AG08395 (cell line): ENCODE data around the gene SLC35E4.
"Not testable (repeated sequence)": the region's sequence is repeated elsewhere in the genome, so short reads cannot be mapped to it uniquely, and the experiment has no call there.

Experiments
- DNase-seq: peaks from one replicate; pipeline ENCODE4 v3.0.0; 2012; ENCODE audit warnings: mixed read lengths, low spot score

The SLC35E4 gene, protein sequence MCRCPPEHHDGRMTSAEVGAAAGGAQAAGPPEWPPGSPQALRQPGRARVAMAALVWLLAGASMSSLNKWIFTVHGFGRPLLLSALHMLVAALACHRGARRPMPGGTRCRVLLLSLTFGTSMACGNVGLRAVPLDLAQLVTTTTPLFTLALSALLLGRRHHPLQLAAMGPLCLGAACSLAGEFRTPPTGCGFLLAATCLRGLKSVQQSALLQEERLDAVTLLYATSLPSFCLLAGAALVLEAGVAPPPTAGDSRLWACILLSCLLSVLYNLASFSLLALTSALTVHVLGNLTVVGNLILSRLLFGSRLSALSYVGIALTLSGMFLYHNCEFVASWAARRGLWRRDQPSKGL

DNA sequence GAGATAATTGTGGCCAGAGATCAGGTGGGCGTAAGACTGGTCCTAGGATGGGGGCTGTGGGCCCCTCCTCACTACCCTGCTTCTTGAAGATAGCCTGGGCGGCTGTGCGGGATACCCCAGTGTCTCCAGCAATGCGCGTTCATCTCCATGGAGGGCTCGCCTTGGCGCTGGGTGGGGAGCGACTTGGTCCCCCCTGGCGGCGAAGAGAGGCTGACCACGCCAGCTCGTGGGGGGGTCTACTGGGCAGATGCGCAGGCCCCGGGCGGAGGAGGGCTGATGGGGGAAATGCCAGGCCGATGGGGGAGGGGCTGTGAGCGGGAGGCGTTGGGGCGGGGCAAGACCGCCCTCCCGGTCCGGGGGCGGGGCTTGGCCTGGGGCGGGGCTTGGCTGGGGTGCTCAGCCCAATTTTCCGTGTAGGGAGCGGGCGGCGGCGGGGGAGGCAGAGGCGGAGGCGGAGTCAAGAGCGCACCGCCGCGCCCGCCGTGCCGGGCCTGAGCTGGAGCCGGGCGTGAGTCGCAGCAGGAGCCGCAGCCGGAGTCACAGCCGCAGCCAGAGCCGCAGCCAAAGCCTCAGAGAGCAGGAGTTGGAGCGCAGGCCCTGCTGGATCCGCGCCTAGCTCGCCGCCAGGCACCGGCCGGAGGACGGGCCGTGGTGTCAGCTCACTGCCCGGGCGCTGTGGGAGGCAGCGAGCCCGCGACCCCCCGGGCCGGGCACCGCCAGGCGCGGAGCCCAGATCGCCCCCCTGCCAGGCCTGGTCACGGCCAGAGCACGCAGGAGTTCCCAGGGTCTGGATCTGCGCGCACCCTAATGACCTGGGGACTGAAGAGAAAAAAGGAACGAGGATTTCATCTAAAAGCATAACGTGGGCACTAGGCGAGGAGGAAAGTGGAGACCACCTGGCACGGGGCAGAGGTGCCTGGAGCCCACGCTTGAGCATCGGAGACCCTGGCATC lies at the start of gene SLC35E4:
TSS of gene SLC35E4 (plus strand) at position 509 of the 953 bp plus-strand sequence. CDS start 670 bp downstream, outside the sequence.
- peak; percentile 98 for DNase-seq

DNA sequence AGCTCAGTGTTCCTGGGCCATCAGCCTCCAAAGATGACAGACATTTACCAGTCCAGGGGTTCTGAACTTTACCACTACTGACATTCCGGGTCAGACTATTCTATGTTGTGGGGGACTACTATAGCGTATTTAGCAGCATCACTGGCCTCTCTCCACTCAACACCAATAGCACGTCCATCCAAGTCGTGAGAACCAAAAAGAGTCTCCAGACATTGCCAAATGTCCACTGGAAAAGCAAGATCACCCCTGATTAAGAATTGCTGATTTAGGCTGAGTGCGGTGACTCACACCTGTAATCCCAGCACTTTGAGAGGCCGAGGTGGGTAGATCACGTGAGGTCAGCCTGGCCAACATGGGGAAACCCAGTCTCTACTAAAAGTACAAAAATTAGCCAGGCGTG lies 49.2 kb upstream of the SLC35E4 start:
- DNase-seq = no peak

DNA sequence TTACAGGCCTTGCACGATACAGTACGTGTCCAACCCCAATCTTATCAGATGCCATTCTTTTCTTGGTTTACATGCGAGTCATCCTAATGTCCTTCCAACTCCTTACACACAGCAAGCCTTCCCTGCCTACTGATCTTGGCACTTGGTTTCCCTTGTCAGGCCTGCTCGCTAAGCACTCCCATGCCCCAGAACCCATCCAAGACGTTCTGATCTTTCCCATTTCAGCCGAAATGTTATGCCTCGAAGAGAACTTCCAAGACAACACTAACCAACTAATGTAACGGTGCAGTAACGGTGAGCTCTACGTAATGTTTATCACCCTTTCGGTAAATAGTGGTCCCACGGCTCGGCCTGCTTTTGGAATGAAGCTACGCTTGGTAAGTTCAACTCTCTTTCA lies 44.4 kb upstream of the SLC35E4 start:
- peak; percentile 29 for DNase-seq

DNA sequence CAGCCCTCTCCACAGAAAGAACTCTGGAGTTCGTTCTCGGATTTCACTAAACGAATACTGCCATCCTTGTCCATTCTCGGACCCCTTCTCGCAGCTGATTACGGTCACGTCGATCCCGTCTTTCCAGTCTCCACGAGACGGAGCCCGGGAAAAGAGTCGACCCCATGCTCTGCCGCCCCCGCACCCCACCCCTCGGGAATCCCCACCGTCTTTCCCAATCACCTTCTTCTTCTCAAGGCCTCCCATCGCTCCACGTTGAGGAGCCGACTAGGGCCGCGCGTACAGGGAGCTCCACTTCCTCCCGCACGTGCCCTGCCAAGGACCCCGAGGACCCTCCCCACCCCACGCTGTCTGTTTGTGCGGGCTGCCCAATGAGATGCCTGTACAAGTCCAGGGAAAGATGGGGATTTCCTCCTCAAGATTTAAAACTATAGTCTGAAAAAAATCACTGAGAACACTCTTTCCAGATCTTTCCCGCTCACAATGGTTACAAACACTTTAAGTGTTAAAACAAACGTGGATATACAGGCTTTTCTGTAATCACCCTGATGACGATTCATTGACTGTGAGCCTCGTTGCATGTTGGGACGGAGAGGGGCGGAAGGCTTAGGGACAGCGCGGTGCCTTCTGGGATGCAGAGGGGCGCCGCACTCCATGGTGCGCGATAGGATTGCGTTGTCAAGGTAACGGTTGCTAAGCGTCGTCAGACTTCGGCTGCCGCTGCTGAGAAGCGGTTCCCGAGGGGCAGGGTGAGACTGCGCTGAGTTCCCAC lies 43.8 kb upstream of the SLC35E4 start, which contains the start of gene PES1:
TSS of gene PES1 (minus strand) at position 323 of the 772 bp plus-strand sequence. CDS start at position 246, 77 bp downstream.
- DNase-seq = peak; percentile 99

DNA sequence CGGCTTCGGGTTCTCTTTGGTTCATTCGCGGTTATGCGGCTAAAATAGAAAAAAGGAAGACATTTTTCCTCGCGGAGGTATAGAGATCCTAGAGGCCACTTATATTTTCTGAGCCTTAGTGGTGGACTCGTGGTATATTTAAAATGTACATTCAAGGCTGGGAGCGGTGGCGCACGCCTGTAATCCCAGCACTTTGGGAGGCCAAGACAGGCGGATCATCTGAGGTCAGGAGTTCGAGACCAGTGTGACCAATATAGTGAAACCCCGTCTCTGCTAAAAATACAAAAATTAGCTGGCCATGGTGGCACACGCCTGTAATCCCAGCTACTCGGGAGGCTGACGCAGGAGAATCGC lies 43.2 kb upstream of the SLC35E4 start:
- not testable (repeated sequence) for DNase-seq

DNA sequence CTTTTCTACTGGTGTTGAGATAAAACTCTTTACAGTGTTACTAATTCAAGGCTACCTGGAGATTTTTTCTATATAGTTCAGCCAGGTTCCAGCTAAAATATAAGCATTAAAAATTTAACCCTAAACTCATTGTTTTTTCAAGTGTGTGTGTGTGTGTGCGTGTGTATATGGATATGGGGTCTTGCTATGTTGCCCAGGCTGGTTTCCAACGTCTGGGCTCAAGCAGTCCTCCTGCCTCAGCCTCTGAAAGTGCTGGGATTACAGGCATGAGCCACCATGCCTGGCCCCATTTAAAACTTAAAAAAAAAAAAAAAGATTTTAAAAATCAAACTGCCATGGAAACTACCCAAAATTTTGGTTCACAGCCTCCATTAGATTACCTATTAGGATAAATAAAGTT lies 39.4 kb upstream of the SLC35E4 start:
- no peak for DNase-seq

DNA sequence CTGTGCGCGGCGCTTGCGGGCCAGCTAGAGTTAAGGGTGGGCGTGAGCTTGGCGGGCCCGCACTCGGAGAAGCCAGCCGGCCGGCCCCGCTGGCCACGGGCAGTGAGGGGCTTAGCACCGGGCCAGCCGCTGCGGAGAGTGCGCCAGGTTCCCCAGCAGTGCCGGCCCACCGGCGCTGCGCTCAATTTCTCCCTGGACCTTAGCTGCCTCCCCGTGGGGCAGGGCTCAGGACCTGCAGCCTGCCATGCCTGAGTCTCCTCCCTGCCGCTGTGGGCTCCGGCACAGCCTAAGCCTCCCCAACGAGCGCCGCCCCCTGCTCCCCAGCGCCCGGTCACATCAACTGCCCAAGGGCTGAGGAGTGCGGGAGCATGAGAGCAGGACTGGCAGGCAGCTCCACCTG lies 38.7 kb upstream of the SLC35E4 start:
- DNase-seq = no peak

DNA sequence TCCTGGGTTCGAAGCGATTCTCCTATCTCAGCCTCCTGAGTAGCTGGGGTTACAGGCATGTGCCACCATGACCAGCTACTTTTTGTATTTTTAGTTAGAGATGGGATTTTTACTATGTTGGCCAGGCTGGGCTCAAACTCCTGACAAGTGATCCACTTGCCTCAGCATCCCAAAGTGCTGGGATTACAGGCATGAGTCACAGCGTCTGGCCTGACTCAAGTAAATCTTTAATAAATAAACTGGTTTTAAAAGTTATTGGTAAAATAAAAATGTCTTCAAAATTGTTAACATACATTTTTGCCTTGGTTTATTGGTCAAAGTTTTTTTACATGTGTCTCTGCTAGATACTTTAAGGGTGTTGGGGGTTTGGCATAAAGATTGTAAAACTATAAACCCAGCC lies 36.6 kb upstream of the SLC35E4 start:
- no peak for DNase-seq

DNA sequence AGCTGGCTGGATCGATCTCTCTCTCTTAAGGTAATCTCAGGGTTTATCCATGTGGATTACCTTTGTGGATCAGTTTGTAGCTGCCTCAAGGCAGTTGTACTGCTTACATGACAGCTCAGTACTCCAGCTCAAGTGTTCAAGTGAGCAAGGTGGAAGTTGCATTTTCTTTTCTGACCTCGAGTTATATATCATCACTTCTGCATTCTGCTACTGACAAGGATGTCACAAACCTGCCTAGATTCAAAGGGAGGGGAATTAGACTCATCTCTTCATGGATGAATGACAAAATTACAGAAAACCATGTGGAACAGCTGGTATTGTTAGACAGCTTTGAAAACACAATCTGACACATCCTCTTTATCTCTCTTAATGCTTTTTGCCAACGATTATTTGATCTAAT lies 34.7 kb upstream of the SLC35E4 start:
- DNase-seq = no peak

DNA sequence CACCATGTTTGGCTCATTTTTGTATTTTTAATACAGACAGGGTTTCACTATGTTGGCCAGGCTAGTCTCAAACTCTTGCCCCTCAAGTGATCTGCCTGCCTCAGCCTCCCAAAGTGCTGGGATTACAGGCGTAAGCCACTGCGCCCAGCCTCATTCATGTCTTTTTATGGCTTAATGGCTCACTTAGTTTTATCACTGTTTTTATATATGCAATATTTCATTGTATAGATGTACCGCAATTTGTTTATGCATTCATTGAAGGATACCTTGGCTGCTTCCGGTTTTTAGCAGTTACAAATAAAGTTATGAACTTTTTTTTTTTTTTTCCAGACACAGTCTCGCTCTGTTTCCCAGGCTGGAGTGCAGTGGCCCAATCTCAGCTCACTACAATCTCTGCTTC lies 34.1 kb upstream of the SLC35E4 start:
- DNase-seq = no peak

DNA sequence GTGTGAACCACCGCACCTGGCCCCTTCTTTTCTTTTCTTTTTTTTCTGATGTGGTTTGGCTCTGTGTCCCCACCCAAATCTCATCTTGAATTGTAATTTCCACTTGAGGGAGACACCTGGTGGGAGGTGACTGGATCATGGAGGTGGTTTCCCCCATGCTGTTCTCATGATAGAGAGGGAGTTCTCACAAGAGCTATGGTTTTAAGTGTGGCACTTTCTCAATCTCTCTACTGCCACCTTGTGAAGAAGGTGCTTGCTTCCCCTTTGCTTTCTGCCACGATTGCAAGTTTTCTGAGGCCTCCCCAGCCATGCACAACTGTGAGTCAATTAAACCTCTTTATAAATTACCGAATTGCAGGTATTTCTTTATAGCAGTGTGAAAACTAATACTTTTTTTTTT lies 33.5 kb upstream of the SLC35E4 start:
- DNase-seq = no peak

DNA sequence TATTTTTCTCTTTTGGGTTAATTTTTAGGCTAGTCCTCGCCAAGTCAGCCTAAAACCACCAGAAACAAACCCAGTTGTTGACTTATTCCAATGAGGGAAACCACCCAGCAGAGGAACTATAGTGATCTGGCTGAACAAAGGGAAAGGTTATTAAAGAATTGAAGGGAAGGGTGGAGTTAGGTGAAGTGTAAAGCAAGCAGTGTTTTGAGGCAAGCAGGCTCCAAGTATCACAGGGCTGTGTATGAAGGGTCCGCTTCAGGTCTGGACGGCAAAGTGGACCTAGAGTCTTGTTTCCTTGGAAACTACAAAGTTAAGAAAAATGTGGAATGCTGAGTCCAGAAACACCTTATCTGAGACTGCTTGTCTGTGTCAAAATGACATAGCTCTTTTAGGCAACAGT lies 31.8 kb upstream of the SLC35E4 start:
- no peak for DNase-seq

DNA sequence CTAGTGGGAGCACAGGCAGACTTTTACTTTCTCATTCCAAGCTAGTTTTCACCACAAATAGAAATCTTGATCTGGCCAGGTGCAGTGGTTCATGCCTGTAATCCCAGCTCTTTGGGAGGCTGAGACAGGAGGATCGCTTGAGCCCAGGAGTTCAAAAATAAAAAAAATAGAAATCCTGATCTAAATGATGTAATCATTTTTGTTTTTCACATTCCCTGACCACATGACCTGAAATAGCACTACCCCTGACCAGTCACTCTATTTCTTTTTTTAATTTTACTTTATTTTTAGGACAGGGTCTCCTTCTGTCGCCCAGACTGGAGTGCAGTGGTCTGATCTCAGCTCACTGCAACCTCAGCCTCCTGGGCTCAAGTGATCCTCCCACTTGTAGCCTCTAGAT lies 30.9 kb upstream of the SLC35E4 start:
- DNase-seq = no peak

DNA sequence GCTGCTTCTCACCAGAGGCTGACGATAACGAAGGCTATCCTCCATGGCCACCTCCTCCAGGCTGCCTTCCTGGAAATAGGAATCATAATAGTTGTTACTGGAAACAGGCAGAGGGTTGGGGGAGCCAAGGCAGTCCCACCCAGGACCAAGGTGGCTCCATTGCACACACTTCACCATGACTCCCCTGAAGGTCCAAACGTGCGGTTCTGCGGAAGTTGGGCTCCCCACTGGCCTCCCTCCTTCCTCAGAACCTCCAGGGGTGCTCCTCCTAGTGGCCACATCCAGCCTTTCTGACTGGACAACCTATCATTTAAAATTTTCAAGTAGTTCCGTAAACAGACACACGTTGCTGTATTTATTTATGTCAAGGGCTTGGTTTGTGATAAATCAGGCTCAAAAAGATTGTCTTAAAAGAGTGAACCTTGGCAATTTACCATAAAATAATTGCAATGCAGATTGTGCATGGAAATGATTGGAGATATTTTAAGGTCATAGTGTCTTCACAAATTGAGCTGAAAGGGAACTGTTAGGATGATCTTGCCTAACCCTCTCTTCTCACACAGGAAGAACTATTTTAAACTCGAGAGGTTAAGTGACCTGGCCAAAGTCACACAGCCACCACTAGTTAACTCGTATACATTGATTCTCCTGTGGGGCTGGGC lies 30.0 kb upstream of the SLC35E4 start:
- DNase-seq = peak; percentile 58

DNA sequence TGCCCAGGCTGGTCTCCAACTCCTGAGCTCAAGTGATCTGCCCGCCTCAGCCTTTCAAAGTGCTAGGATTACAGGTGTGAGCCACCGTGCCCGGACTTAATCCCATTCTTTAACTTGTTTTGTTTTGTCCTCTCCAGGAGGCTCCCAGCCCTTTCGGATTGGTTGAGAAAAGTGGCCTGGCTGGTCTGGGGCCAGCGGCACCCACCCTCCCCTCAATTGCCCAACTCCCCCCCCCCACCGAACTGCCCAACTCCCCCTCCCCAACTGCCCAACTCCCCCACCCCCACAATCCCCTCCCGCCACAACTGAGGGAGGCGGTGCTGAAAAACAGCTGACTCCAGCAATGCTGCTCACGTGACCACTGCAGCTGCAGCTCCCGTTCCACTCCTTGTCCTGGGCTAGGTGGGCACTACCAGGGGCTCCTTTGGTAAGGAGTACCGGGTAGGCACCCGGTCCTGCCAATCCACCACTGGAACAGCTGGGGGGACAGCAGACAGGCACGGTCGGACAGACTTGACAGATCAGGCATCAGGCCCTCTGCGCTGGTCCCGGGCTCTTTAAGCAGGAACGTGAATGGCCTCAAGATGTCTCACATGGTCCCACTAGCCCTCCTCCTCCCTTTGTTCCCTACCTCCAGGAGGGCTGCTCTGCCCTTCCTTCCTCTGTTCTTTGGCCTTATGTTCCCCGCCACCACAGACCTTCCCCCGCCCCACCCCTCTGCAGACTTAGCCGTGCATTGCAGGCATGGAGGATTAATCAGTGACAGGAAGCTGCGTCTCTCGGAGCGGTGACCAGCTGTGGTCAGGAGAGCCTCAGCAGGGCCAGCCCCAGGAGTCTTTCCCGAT lies 28.9 kb upstream of the SLC35E4 start, which contains the start of gene TCN2:
TSS of gene TCN2 (plus strand) at position 720 of the 845 bp plus-strand sequence. CDS start 158 bp downstream, outside the sequence.
- DNase-seq = peak; percentile 80

DNA sequence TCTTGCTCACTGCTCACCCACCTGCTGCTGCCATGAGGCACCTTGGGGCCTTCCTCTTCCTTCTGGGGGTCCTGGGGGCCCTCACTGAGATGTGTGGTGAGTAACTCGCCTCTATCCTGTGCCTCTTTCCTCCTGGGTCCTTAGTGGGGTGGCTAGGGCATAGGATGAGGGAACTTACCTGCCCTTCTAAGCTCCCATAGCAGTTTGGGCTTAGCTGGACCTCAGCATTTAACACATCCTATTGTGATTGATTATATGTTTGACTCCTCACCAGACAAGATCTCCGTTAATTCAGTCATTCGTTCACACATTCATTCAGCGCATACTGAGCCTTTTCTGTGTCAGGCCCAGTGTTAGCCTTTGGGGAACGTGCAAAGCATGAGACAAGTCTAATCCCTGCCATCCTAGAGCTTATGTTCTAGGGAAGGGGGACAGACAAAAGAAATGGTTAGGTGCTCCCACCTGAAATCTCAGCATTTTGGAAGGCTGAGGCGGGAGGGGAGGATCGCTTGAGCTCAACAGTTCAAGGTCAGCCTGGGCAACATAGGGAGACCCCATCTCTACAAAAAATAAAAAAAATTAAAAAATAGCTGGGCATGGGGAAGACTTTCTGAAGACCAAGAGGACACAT lies 28.2 kb upstream of the SLC35E4 start:
- DNase-seq = no peak

DNA sequence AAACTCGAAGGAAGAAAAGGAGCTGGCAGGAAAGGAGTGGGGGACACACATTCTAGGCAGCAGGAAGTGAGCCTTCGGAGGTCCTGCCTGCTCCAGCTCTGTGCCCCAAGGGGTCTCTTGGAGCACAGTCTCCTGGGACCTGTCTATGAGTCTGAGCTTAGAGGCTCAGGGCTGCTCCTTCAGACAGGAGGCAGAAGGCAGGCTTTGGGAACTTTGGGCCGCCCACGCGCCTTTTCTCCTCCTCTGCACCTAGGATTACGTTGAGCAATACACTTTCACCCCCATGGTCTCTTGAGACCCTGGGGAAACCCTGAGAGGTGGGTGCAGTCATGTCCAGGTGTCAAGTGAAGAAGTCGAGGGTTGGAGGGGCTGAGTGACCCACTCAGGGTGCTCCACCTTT lies 27.6 kb upstream of the SLC35E4 start:
- no peak for DNase-seq

DNA sequence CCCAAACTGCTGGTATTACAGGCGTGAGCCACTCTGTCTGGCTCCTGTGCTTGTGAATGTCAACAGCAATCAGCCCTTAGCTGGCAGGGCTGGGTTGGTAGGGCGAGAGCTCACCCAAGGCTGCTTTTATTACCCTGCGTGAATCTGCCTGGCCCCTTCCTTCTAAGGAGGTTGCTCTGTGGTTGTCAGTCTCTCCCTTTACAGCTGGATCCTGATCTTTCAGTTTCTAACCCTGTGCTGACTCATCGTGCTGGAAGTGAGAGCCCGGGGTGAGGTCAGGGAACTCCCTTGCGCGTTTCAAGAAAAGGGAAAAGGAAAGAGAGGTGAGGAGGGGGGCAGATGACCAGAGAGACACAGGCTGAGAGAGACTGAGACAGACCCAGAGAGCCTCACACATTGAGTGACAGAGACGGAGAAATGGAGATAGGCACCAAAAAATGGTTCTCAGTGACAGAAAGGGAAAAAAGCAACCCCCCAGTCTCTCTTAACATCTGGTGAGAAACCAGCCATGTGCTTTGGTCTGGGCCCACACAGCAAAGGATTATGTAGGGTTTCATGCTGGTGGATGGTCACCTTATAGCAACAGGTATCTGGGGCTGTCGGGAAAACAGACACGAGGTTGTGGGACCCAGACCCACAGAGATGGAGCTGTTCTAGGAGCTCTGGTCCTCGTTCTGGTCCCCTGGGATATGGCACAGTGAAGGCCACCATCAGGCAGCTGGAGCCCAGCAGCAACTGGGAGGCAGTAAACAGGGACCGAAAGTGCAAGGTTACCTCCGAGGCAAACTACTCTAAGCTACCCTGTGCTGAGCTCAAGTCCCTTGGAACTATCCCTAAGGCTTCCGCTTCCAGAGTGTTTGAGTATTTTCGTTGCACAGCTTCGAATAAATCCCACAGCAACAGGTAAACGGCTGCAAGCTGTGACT lies 26.1 kb upstream of the SLC35E4 start:
- peak; percentile 94 for DNase-seq

DNA sequence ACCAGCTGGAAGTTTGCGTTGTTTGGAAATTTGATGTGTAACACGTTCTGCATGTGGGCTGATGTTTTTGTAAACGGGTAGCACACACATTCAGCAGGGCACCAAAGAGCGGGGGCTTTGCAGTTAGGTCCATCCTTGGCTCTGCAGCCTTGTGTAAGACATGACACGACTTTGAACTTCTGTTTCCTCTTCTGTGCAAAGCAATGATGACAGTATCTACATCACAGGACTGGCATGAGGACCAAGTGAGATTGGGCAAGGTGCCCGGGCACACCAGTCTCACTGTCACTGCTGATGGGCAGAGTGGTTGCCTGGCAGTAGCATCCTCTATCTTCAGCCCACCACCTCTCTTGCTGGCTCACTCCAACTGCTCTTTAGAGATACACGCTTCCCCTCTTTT lies 25.3 kb upstream of the SLC35E4 start:
- DNase-seq = no peak
